GM21528 (cell line): ENCODE results near the gene CELF3.

Experiments
- ATAC-seq: cut with Tn5 transposase; IDR thresholded peaks from one replicate; pipeline ENCODE4 v1.9.1; 2021; ENCODE audit warnings: mild to moderate bottlenecking, moderate library complexity; ENCODE audit not compliant: unreplicated experiment, low FRiP score

CELF3 gene

DNA sequence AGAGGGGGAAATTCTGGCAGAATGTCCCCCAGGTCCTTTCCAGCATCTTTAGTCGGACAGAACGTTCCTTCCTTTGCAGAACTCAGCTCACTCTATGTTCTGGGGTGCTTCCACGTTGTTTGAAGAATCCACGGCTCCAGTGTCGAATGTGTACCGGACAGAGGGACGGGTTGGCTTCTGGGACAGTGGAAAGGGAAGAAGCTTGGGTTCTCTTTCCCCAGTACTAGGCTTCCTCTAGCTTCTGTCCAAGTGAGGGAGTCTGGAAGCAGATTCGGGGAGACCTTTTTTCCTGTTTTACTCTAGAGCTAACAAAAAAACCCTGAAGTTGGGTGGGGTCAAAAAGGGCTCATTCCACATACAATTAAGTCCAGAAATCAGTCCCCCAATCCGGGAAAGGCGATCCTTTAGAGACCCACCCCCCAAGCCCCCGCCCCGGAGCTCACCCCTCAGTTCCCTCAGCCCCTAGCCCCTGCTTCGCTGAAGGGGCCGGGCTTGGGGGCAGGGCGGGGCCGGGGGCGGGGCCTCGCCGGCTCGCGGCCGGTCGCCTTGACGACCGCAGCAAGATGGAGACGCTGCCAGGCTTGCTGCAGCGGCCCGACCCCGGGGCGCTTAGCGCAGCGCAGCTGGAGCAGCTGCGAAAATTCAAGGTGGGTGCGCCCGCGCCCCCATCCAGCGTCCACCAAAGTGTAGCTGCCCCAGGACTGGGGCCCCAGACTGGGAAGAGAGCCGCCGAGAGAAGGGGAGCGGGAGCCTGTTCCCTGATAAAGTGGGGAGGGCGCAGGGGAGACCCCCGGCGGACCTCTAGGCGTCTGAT, 4.6 kb upstream of the CELF3 start, which contains the start of gene RIIAD1:
Gene RIIAD1 (plus strand): TSS at position 549 of the 814 bp plus-strand sequence. CDS start 15 bp downstream, at position 564.
- no peak for ATAC-seq

DNA sequence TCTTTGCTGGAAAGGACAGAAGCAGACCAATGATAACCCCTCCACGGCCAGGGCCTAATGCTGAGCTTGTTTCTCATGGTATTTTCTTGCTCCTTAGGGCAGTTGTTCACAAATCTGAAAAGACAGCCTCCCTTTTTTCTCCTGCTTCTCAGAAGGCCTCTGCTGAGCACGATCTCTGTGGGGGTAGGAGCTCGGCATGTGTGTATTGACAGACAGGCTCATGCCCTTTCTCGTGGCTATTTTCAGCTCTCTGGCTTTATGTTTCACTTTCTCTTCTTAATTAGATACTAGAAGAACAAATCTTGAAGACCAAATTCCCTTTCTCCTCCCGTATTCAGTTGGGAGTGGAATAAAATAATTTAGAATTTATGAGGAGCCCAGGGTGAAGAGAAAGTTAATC, 4.0 kb upstream of the CELF3 start:
- no peak for ATAC-seq

DNA sequence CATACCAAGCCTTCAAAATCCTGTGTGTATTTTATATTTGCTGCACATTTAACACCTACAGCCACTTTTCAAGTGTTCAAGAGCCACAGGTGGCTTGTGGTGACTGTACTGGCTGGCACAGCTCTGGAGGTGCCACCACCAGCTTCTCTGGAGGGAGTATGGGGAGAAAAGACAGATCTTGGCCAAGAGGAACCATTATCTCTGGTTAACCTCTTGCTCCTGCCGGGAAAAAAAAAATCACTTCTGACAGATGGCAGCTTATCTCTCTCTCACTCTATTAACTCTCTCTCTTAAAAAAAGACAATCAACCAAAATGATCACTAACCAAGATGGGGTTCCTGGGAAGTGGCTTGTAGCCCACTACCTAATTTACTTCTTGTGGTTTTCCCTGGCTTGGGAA, 3.5 kb upstream of the CELF3 start:
- no peak for ATAC-seq

DNA sequence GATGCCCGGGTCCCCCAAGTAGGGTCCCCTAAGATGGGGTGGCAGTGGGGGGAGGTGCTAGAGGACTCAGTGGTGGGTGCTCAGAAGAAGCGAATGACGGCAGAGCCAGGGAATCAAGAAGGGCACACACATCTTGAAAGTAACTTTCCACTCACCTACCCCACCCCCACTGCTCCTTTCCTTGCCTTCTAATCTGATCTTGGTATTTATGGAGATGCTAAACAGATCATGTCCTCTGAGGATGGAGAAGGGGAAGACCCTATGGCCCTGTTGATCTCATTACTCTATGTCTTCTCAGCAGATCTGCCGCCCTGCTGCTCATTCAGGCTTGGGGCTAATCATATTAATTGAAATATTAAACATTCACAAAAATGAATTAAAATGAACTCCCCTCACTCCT, 2.1 kb upstream of the CELF3 start:
- ATAC-seq: no peak

DNA sequence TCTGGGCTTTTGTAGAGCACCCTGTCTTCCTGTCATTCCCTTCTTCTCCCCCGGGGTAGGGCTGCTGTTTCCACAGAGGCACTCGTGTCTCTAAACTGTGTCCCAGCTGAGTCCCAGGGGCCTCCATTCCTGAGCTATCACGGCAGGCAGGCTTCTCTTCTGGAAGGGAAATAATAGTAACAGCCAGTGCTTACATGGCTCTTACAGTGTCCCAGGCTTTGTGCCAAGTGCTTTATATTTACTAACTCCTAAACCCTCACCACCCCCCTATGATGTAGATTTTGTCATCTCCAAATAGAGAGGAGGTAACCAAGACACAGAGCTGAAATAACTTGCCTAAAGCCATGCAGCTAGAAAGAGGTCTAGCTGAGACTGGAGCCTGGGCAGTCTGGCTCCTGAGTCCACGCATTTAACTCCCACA, 1.4 kb upstream of the CELF3 start:
- ATAC-seq: no peak

DNA sequence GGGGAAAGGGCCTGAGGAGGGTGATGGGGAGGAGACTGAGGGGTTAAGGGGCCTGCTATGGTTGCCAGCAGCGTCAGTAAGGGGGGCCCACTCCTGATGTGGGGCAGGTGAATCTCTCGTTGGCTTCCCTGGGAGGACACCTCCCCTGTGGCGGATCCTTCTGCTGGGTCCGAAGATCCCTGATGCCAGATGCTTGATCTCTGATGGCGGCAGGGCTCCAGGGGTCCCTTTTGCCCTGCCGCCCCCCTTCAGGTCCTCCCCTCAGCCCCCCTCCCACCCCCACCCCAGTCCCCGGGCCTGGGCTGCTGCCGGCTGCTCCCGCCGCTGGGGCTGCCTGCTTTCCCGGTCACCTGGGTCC, 219 bp downstream of the CELF3 start:
- no peak for ATAC-seq

DNA sequence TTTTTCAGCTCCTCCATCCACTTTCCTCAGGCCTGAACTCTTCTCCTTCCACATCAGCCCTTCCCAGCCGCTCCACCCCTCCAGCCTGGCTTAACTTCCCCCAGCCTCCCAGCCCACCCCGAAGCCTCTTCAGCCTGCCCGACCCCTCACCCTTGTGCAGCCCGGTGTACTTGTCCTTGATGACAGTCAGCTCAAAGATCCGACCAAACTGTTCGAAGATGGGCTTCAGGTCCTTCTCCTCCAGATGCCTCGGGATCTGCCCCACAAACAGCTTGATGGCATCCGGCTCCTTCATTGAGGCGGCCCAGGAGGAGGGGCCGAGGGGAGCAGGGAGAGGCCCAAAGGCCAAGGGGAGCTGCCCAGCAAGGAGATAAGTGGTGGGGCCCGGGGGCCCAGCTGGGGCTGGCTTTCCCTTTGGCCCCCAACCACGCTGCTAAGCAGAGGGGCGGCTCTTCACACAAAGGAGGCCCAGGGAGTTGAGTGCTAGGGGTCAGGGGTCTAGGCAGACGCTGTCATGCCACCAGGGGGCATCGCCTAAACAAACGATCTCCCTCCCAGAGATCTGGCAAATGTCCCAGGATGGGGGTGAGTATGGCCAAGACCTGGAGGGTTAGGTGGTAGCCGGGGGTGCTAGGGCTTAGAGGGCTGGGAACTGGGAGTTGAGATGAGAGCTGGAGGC, 738 bp downstream of the CELF3 start:
- no peak for ATAC-seq

DNA sequence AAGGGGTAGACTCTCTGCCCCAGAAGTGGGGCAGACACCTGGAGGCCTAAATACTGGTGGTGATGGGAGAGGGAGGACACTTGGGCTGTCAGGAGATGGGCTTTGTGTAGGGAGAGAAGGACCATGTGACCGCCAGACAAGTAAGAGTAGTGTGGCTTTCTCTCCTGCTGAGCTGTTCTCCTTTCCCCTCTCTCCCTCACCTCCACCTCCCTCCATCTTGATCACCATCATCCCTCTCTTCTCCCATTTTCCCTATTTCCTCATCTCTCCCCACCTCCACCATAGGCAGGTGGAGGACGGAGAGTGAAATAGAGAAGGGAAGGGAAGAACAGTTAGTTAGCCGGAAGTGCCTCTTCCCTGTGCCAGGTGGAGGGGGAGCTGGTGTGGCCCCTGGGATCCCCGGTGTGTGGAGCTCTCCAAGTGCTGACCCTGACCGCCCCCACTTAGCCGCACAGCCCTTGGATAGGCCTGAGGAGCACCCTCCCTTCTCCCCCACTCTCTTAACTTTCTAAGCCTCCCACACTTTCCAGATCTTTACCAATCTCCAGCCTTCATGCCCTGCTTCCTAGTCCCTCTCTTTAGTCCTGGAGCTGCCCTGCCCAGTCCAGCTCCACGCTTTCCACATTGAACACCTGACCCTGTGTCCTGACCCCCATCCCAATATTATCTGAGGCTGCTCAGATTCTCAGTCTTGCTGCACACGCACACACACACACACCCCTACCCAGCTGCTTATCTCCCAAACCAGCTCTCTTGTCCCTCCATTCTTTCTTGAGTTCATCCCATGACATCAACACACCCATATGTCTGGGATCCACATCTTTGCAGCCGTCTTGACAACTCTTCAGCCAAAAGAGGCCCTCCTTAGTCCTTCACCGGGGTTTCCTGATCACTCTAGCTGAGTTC, 1.5 kb downstream of the CELF3 start:
- no peak for ATAC-seq

DNA sequence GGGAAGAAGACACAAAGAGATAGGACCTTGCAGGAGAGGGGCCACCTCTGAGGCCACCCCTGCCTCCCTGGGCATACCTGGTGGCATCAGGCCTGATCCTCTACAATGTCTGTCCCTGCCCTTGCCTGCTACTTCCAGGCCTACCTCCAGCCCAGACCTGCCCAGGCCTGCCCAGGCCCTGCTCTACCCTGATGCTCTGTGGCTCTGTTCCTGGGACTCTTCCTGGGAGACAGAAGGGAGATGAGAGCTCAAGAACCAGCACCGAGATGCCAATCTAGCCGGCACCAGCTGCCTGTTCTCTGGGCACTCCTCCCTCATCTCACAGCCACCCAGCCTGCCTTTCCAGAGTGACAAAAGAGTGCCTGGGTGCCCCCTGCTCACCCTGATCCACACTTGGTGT, 2.7 kb downstream of the CELF3 start:
- ATAC-seq: no peak

DNA sequence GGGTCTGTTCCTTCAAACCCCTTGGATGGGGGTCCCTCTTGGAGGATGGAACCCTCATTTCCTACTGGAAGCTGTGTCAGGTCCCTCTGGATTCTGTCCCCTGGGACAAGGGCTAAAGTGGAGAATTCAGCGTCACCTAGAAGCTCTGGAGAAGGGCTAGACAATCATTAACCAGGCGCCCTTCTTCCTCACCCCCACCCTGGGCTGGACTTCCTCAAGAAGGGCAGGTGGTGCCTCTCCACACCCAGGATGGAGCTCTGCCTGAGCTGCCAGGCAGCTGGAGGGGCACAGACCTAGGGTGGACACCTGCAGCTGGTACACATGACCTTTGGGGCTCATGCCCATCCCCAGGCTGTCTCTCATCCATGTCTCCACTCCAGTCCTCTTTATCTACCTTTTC, 3.6 kb downstream of the CELF3 start:
- no peak for ATAC-seq

DNA sequence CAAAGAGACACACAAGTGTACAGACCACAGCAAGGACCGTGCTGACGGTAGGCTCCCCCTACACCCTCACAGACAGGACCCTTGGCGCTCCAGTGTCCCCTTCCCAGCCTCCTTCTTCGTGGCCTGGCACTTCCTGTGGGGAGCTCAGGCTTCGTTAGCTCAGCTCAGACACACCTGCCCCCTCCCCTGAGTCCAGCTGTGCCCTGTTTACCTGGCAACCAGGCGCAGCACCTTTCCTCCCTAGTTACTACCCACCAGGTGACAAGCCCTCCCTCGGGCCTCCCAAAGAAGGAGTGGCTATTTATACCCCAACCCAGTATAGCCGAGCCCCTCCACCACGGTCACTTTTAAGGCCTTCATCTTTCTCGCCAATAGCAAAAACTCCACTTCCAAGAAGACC, 4.7 kb downstream of the CELF3 start:
- ATAC-seq: no peak

DNA sequence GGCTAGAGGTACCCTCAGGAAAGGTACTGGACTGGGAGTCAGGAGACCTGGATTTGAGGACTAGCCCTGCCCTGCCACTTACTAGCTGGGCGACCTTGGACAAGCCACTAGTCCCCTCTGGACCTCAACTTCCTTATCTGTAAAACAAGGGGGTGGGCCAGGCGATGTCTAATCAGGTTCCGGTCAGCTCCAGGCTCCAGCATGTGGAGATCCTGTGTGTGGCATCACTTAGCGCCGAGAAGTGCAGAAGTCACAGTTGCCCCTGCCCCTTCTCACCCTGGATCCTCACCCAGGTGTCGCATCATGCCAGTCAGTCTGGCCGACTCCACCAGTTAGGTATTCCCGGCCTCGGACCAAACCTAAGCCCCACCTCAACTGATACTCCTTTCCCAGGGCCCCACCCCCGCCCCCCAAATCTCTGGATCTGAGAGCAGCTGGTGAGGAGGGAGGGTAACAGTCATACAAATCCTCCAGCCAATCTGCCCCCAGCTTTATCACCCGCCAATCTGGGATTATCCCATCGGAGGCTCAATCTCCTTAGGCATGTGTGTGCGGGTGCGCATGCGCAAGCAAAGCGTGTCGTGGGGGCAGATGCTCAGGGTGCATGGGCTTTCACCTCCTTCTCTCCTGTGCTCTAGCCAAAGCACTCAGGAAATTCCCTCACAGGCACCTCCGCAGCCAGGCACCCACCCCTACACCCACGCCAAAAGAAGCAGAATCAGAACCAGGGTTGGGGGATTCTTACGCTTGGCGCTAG, 5.4 kb downstream of the CELF3 start:
- ATAC-seq: no peak

DNA sequence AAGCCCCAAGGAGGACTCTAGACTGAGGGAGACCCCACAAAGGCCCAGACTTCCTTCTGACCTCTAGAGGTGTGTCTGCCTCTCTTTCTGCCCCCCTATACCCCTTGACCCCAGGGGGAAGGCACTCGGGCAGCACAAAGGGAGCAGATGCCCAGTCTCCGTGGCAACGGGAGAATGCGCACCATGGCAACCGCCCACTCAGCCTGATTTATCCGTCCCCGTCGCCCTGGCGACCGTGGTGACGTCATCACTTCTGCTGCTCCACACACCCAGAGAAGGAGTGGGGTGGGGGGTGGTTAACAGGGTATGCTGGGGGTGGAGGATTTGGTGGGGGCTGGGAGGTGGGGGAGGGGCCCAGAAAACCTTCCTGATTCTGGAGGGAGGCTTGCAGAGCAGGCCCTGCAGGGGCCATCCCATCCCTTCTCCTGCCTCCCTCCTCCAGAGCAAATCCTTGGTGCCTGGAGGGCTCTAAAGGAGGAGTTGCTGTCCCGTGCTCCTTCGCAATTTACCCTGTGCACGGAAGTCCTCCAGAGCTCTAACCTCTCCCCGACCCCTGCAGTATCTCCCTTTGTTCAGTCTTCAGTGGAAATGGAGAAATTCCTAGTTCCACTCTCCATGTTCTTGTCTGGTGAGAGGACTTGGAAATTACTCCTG, 6.3 kb downstream of the CELF3 start:
- no peak for ATAC-seq

DNA sequence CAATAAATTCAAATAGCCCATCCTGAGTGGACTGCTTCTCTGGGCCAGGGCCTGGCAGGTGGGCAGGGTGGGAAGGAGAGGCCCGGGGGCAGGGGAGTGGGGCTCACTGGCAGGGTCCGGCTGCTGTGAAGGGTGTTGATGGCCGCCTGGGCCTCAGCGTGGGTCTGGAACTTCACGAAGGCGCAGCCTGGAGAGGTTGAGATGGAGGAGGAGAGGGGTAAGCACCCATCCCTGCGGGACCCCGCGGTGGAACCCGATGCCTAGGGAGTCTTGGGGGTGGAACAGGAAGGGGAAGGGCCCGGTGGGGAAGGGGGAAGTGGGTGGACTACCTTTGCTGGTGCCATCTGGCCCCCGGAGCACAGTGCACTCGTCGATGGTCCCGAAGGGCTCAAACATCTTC, 7.7 kb downstream of the CELF3 start:
- no peak for ATAC-seq

DNA sequence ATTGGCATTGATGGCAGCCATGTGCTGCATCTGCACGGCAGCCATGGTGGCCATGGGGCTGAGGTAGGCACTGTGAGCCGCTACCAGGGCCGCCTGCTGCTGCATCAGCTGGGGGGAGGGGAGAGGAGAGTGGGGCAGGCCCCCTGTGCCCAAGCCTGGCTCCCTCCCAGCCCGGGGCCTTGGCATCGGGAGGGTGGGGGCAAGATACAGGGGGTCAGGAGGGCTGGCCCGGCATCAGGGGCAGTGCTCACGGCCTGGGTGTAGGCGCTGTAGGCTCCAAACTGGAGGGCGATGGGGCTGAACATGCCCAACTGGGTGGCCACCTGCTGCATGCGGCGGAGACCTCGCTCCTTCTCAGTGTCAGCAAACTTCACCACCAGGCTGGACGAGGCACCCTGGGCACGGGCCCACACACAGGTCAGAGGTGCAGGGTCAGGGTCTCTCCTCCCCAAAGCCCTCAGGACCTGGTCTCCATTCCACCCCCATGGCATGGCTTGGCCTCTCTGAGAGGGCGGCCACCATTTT, 9.0 kb downstream of the CELF3 start:
- no peak for ATAC-seq

DNA sequence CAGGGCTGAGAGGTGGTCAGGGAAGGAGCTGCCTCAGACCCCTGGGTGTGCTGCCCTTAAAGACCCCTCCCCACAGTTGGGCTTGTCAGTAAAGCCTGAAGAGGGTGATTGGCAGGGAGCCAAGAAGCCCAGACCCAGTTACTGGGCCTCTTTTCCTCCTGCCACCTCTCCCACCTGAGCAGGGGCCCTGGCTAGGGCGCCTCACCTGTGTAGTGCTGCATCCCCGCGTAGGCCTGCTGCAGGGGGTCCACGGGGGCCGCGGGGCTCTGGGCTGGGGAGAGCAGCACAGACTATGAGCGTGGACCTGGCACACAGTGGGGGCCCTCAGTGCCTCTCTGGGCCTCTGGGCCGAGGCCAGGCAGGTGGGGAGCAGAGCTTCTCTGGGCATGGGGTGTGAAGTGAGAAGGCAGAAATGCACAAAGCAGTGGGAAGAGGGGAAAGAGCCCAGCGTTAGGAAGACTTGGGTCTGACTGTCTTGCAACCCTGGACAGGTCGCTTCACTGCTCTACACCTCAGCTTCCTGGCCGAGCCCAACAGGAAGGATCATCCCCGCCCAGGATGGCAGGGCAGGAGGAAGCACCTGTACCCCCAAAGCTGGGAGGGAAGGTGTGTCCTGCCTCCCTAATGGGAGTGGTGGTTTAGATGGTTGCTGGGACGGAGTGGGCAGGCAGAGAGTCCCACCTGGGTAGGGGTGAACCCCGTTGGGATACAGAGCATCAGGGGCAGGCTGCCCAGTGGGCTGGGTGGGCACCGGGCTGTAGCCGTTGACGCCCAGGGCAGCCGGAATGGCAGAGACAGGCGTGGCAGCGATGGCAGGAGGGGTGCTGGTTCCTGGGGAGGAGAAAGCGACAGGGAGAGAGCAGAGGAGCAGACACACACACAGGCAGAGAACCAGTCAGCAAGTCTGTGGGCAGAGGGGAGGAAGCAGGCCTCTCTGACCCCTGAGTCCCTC, 9.9 kb downstream of the CELF3 start:
- no peak for ATAC-seq

DNA sequence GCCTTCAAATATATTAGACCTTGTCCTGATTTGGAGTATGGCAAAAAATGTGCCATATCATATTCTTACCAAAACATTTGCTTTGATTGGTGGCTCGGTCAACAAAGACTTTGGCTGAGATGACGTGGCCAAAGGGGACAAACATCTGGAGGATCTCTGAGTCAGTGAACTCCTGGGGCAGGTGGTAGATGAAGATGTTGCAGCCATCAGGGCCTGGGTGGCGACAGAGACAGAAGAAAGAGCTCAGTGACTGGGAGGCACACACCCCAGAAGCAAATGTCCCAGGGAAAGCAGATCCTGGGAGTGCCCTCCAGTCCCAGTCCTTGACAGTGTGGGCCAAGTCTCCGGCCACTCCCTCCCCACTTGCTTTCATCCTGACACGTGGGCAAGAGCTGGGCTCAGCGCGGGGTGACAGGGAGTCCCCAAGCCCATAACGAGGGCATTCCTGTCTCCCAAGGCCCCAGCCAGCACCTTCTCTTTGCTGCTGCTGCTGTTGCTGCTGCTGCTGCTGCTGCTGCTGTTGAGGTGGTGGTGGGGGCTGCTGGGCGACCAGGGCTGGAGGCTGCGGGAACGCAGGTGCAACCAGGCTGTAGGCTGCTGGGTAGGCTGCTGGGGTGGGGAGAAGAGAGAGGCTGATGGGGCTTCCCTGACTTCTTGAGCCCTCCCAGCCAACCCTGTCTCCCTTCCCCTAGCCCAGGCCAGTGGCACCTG, 10.7 kb downstream of the CELF3 start:
- no peak for ATAC-seq

DNA sequence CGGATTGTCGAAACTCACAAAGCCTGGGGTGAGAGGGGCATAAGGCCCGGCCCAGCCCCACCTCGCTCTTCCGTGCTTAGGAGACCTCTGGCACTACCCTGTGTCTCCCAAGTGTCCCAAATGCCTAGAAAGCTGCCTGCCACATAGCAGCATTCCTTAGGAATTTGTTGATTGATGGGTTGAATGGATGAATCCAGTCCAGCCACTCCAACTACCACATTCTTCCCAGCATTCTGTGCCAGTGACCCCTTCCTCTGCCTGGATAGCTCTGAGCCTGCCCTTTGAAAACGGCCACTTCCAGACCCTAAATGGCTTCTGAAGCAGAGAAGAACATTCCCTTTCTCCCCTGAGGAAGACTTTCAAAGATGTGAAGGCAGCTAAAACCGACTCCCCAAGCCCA, 11.5 kb downstream of the CELF3 start:
- ATAC-seq: no peak
